ENCODE measurements around the gene AMBP.

The AMBP gene

DNA sequence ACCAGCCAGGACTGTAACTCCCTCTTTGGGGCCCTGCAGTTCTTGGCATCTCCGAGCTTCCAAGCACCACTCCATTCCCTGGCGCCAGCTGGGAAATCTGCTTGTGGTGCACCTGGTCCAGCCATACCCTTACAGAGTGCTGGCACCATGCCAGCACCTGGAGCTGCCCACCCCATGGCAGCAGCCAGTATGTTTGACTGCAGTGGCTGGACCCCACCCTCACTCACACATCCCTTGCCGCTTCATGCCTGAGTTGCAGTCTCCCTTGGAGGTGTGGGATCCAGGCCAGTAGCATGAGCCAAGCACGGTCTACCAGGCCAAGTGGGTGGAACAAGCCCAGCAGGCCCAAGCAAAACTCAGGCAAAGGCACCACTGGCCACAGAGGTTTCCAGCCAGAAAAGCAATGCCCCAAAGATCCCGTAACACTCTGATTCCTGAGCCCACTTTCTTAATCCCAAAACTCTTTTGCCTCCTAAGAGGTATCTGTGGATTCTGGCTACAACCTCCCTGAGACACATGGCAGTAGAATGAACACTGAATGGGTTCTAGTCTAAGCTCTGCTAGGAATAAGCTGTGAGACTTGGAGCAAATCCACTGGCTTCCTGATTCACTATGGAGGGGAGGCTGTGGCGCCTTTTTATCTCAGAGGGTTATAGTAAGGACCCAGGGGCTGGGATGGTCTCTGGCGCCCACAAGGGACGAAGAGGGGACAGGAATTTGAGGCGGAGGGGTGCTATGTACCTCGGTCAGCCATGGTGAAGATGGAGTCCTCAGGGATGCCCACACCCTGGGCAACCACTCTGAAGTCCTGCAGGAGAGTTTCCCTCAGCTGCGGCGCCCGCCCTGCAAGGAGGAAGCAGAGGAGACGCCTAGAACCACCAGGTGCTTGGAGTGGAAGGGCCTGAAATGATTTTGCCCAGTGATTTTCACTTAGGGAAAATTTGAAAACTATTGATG lies 5.6 kb downstream of the AMBP start:
- DNase-seq = no peak

DNA sequence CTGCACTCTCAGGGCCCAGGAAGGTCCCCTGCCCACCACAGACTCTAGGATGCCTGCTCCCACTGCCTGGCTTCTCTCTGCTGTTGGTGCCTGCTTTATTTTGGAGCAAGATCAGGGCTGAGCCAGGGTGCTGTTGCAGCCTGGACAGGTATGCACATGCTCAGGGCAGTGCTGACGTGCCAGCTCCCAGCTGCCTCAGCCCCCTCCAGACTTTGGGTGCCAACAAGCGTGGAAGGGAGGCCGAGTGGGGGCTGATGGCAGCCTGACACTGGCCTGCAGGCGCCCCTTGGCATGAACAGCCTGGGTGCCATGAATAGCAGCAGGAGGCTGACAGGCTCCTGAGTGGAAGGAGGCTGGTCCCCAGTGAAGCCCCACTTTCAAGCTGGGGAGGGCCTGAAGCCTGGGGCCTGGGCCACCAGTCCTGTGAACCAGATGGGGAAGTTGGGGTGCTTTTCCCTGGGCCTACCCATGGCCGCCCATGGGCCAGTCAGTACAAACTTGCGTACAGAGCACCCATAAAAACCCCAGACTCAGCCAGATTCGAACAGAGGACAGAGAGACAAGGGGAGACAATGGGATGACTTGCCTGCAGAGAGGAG lies 6.8 kb downstream of the AMBP start:
- DNase-seq = no peak

DNA sequence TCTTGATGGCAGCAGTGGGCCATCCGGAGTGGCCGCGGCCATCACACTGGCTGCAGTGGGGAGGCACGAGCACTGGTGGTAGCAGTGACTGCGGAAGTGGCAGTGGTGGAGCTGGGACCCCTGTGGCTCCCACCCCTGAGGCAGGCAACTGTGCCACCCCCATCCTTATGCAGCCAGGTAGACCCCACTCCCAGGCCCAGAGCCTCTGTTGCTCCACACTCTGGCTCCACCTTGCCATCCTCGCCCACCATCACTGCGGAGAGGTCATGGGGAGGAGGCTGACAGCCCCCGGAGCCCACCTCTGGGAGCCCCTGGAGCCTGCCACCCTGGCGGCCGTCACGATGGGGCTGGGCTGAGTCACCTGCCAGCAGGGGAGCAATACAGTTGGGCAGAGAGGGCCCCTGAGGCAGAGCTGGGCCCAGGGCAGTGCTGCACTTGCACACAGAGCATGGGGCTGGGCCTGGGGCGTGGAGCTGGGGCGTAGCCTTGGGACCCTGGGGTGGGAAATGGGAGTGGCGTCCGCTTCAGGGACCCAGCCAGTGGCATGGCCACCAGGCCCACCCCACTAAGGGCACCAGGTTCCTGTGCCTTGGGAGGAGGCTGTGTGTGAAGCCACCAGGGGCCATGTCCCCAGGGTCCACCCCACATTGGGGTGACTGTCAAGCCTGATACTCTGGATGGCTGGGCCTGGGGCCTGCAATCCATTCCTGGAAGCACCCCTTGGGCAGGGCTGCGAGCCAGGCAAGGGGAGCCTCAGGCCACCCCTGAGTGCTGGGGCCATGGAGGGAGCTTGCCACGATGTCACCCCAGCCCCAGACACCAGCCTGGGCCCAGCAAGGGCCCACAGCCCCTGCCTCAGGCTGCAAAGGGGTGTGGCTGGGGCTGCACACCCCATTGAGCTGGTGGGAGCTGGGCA lies 7.7 kb downstream of the AMBP start:
- DNase-seq = no peak

DNA sequence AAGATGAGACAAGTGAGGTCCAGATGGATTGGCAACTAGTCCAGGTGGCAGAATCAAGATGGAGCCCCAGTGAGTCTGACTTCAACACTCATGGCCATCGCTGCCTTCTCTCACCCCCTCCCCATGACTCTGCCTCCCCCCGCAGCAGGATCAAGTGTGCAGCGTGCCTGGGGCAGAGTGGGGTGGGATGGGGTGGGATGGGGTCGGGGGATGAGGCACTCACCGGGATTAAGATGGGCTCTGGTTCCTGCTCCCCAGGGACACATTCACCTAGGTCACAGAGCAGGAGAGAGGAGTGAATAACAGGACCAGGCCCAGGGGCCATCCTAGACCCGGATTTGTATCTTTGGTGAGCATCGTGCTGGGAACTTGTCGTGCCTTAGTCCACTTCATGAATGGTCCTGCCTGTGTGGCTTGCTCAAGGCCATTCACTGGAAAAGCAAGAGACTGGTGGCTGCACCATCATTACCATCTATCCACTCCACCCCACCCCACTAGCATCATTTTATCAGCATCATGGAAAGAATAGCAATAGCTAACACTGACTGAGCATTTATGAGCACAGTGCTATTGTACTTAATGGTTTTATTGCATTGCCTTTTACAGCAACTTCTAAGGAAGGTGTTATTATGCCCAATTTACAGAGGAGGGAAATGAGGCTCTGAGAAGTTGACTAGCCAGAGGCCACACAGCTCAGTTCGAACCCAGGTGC lies 8.5 kb downstream of the AMBP start:
- DNase-seq = no peak

DNA sequence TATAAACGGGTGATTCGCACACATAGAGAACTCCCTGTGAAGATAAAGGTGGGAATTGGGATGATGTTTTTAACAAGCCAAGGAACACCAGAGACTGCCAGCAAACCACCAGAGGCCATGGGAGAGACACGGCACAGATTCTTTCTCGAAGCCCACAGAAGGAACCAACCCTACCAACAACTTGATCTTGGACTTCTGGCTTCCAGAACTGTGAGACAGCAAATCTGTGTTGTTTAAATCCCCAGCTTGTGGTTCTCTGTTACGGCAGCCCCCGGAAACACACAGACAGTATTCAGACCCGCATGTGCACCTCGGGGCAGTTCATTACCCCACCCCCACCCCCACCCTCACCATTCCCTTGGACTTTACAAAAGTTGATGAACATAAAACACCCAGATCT lies 12.8 kb downstream of the AMBP start:
- no peak for DNase-seq

DNA sequence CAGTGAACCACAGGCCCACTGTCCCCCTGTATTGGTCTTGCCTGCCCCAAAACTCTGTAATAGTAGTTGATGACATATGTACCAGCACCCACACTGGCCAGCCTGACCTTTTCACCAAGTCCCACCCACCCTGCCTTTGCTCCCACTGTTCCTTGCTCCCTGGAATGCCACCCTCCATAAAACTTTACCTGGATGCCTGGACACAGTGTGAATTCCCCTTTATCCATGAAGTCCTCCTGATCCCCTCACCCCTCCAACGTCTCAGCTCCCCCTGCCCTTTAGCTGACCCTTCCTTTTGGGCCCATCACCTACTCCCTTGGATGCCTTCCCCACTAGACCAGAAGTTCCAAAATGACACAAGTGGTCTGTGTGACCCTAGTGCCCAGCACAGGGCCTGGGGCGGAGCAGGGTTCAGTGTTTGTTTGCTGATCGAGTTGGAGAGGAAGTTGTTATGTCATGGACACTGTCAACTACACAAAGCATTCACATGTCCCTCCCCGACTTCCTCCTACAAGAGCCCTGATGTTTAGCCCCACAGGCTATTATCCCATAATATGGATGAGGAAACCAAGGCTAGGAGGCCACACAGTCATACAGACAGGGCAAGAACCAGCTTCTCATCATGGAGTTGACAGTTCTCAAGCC lies 16.1 kb downstream of the AMBP start:
- DNase-seq = no peak

DNA sequence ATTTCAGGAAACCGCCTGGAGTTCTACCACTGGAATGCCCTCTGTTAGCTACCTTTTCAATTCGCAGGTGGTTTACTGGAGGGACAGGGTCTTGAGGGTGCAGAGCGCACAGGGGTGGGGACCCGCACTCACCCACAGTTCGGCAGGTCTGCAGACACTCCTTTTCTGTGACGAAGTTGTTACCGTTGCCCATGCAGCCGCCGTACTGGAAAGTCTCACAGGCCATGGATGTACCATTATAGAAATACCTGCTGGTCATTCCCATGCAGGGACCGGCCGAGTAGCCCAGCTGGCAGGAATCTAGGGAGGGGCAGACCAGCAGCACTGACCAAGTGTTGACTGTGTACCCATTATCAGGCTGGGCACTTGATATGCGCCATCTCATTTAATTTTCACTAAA lies 16.8 kb downstream of the AMBP start:
- no peak for DNase-seq

DNA sequence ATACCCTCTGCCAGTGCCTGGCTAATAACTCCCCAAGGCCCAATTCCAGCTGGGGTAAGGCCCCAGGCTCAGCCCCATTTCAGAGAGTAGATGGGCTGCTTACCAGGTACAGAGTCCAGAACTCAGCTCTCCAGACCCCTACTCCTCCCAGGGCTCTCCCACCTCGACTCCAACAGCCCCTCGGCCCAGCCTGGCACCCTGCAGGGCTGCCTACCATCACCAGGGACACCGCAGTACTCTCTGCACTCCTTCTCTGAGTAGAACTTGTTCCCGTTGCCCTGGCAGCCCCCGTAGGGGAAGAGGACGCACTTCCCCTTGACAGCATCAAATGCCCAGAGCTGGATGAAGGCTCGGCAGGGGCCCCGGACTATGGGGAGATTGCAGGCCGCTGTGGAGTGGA lies 17.4 kb downstream of the AMBP start:
- DNase-seq = no peak

DNA sequence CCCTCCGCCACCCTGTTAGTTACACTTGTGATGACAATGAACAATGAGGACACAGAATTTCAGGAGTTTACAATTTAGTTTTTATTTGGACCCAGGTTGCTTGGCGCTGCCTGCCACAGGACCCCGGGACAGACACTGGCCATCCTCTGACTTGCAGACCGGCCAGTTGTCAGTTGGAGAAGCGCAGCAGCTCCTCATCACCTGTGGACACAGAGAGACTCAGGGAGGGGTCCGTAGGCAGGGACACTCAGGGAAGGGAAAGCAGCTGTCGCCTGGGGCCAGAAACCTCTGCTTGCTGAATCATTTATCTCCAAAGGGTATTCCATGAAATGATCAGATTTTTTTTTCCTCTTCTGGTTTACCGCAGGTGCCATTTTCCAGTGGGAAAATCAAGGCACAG lies 18.0 kb downstream of the AMBP start:
- no peak for DNase-seq

DNA sequence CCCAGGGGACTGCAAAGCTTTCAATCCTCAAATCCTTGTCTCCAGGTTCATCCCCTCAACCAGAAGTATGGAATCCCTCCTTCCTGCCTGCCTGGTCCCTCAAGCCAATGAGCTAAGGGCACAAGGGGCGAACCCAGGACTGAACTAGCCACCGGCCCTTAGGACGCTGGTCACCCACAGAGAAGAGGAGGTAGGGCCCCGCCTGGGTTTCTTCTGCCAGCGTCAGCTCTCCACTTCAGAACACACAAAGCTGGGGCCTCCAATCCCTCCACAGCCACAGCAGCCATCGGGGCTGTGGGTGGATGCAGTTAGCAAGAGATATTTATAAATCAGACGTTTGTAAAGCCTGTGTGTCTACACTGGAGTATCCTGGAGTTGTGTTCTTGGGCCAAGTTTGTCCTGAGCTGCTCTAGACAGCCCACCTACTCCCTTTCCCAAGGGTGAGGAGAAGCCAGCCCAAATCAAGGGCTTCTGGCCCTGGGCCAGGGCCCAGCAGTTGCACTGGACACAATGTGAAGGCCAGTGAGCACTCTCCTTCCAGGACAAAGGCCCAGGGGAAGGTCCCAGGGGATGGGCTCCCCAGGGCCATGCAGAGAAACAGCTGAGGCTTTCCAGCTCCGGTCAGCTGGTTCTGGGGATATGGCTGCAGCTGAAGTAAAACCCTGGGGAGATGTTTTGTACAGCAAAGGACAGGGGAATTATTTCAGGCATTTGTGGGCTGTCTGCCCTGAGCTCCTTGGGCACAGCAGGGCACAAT lies 18.9 kb downstream of the AMBP start:
- no peak for DNase-seq

DNA sequence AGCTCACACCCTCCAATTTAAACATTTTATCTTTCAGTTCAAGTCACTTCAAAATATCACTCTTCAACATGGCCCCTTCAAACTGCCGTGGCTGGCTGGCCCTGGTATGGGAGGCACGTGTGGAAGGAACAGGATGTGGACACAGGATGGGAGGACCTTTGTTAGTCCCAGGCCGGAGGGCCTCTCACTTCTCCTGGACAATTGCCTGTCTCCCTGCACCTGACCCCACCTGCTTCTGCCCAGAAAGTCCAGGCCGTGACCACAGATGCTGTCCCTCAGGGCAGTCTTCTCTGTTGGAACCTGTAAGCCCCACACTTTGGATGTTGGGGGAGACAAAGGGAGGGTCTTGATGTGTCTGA lies 19.4 kb downstream of the AMBP start:
- no peak for DNase-seq

DNA sequence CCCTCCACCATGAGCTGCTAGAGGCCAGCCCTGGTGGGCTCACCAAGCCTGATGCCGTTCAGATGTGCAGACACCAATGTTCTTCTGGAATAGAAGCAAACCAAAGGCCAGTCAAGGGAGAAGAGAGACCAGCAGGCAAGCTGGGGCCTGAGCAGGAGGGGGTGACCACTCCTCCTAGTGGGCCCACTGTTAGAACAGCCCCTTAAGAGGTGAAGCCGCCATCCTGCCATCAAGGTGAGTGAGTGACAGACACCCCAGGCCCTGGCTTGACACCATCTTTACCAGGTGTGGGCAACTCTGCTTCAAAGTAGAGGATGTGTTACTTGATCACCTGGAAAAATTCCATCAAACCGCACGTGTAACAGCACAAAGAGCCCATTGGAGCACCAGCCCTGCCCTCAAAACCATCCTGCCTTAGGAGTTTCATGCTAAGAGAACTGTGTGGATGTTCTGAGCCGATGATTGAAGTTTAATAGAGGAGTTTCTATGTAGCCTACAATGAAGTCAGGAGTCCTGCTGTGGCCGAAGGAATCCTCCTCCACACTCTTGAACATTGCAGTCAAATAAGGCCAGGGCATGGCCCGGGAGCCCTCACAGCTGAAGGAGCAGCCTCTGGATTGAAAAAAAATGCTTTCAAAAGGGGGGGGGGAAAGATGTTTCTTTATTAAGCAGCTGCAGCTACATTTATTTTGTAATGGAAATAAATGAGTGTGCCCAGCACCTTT lies 20.8 kb downstream of the AMBP start:
- DNase-seq = no peak

DNA sequence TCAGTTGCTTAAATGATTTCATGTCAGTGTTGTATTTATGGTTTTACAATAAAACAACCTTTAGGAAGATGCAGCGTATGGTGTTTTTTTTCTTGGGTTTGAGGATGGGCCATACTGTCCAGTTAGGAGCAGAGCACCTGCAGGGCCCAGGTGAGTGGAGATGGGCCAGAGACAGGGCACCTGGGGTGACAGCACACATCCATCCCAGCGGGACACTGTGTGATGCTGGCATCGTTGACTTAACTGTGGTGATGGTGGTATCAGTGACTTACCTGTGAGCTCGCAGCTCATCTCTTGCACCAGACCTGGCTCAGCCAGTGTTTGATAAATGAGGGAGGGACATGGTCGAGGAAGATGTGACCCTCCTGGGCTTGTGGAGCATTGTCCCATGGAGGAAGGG lies 21.6 kb downstream of the AMBP start:
- DNase-seq = no peak

DNA sequence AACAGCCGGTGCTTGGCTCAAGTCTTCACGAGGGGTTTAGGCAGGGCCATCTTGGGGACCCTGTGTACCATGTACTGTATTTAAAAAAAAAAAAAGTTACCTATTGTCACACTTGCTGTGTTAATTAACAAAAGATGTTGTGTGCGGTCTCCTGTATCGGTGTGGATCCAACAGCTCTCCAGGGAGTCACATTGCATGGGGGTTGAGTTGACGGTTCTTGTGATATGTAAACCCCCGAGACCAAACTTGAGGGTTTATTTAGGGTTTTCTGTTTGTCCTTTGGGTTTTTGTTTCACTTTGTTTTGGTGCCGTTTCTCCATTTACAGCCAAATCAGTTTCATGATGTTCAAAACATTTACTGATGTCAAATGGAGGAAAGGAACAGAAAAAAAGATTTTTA lies 22.2 kb downstream of the AMBP start:
- no peak for DNase-seq

DNA sequence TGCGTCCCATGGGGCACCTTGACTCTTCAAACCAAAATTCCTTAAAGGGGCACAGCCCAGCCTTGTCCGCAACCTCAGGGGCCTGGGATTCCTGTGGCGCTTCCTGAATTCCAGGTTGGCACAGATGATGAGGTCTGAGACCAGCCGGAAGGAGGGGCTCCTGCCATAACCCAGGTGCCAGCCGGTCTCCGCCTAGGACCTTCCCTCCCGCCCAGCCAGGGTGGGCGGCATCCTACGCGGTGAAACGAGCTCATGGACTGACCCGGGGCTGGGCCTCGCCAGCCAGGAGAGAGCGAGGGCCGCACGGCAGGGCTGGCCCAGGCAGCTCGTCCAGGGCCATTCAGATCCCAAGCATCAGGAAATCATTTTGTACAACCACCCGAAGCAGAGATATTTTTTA lies 23.0 kb downstream of the AMBP start:
- DNase-seq = no peak

DNA sequence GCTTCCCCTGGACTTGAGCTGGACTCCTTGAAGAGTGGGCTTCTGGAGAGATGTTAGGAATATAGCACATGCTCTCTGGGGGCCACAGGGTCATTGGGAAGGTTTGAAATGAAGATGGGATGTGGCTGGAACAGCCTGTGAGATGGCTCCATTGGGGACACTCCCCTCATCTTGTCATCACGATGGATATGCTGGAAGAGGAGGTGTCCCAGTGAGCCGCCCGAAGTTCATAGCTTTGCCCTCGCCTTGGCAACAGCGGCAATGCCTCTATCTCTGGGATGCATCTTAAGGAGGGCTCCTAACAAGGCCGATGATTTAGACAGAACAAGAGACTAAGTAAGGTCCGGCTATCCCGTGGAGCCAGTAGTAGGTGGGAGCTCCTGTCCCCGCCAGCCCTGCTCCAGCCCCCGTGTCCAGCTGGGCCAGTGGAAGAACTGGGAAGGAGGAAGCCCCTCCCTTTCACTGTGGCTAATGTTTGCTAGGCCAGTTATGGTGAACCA lies 23.9 kb downstream of the AMBP start:
- no peak for DNase-seq

DNA sequence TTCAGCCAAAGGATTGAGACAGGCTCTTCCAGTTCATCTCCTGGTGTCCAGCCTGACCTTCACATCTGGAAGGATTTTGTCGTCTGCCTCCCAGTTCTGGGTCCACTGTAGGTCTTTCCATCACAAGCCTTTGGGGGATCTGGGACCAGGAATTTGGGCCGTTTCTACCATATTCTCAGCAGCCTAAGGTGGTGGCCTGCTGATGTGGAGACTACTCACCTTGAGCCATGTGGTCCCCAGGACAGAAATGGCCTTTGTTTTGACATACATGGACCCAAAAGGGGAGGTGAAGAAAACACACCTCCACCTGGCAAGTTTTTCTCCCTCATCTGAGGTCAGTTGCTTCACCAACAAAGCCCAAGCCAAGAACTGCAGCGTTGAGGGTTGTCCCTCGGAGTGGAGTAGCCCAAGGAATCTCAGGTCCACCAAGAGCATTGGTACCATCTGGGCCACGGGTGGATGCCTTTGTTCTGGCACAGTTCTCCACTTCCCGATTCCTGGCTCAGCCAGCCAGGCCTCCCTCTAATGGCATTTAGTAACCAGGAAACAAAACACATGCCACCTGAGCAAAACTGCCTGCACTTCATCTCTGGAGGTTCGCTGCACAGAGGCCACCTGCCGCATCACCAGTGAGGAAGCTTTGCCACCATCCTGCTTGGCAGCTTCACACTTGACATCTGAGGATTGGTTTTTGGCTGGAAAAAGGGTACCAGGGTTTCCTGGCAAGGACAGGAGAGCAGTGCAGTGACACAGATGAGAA lies 24.7 kb downstream of the AMBP start:
- no peak for DNase-seq

DNA sequence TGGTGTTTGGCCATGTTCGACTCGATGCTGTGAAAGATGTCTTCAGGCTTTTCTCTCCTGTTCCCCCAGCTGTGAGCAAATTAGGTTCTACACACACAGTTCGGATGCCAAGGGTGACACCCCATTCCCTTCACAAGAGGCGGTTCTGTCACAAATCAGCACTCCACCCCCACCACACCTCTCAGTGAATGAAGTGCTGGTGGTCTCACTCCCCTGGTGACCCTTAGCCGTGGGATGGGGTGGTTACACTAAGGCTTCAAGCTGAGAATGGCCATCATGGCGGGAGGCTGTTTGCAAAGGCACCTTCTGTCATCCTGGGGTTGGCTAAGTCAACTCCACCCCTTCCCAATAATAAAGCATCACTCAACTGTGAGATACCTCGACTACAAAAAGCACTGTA lies 26.4 kb downstream of the AMBP start:
- no peak for DNase-seq

DNA sequence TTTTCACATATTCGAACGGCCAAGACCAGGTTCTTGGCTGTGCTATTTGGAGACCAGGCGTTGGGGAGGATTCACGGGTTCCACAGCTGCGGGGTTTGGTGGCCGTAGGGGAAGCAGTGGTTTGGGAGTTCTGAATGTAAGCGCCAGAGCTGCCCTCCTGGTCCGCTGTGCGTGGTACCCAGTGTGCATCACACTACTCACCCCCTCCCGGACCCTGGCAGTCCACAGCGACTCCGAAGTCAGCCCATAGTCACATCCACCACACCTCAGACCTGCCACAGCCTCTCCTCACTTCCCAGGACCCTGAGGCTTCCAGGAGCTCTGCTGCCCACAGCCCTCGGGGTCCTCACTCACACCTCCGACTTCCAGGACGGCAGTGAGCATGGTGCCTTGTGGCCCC lies 26.8 kb downstream of the AMBP start:
- no peak for DNase-seq

DNA sequence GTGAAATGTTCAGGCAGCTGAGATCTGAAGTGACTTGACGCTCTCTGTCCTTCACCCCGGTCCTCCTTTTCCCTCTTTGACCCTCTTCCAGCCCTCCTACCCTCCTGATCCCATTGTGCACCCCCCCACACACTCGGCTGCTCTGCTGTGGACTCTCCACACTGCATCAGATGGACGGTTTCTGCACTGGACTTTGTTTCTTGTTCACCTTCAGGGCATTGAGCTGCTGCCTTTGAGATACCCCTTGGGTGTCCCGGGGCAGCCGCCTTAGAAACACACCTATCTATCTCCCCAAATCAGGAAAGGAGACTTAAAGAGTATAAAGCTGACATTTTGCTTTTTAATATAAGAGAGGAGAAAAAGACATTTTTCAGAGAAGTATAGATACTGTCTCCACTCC lies 27.5 kb downstream of the AMBP start:
- no peak for DNase-seq
